ENCODE data around the gene C1QL1.

C1QL1 gene

GRCh38 chr17:44981221-44981968, 13.3 kb upstream of the C1QL1 start:
- DNase-seq (ENCODE audit: low spot score in 2 of 2) (no peak), ATAC-seq (replicated peaks; ENCODE audit: extremely low read depth, poor library complexity, severe bottlenecking) (no peak)
- H3K4me1 Mint-ChIP-seq = no peaks in the 10 kb centered on the region
- H3K27ac Mint-ChIP-seq (ENCODE audit: low read depth) = no peak overlapping the region
- peaks cover 51% of the 10 kb centered on the region for H3K27me3 Mint-ChIP-seq
- H3K9me3 Mint-ChIP-seq = no peaks in the 10 kb centered on the region
- H3K36me3 Mint-ChIP-seq (ENCODE audit: insufficient read depth) = peaks cover 2% of the 10 kb centered on the region
- H3K4me3 Mint-ChIP-seq = no peak overlapping the region

- H3K36me3 Mint-ChIP-seq (ENCODE audit: insufficient read depth) = no peaks in the 10 kb centered on the region
- H3K27ac Mint-ChIP-seq (ENCODE audit: low read depth) = no peak overlapping the region
- no peaks in the 10 kb centered on the region for H3K4me1 Mint-ChIP-seq
- no peak for ATAC-seq (replicated peaks; ENCODE audit: extremely low read depth, poor library complexity, severe bottlenecking)
- no peaks in the 10 kb centered on the region for H3K9me3 Mint-ChIP-seq
- no peak overlapping the region for H3K4me3 Mint-ChIP-seq
- DNase-seq (ENCODE audit: low spot score in 2 of 2) = no peak
- peaks cover 67% of the 10 kb centered on the region for H3K27me3 Mint-ChIP-seq
These were observed 11.4 kb upstream of the C1QL1 start for GRCh38 chr17:44979426-44979995.

DNA sequence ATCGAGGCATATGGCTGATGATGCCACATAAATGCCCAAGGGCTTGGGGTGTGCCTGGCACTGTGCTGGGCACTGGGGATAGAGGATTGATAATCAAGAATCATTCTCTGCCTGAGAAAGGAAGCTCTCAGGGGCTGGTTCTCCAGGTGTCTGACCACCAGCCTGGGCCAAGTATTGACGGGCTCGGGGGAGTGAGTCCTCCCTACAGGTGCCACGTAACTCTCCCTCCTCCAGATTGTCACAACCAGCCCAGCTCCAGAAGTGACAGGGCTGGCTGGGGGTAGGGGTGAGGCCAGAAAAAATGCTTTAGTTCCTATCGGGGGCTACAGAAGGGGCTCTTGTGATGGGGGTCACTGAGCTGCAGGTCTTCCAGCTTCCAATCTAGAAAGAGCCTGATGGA, 10.7 kb upstream of the C1QL1 start:
- ATAC-seq (replicated peaks; ENCODE audit: extremely low read depth, poor library complexity, severe bottlenecking) (no peak), DNase-seq (ENCODE audit: low spot score in 2 of 2) (no peak)
- peaks cover 67% of the 10 kb centered on the region for H3K27me3 Mint-ChIP-seq
- H3K9me3 Mint-ChIP-seq = no peaks in the 10 kb centered on the region
- H3K4me3 Mint-ChIP-seq = no peak overlapping the region
- H3K4me1 Mint-ChIP-seq = no peaks in the 10 kb centered on the region
- no peak overlapping the region for H3K27ac Mint-ChIP-seq (ENCODE audit: low read depth)
- H3K36me3 Mint-ChIP-seq (ENCODE audit: insufficient read depth) = no peaks in the 10 kb centered on the region

- Mint-ChIP-seq H3K27ac (ENCODE audit: low read depth) (no peak overlapping the region), H3K27me3 (peaks cover 67% of the 10 kb centered on the region), H3K9me3 (no peaks in the 10 kb centered on the region), H3K36me3 (ENCODE audit: insufficient read depth) (no peaks in the 10 kb centered on the region), H3K4me1 (no peaks in the 10 kb centered on the region), H3K4me3 (no peak overlapping the region)
- ATAC-seq (replicated peaks; ENCODE audit: extremely low read depth, poor library complexity, severe bottlenecking) (no peak), DNase-seq (ENCODE audit: low spot score in 2 of 2) (no peak)
These were observed 9.9 kb upstream of the C1QL1 start for GRCh38 chr17:44977814-44978550.

DNA sequence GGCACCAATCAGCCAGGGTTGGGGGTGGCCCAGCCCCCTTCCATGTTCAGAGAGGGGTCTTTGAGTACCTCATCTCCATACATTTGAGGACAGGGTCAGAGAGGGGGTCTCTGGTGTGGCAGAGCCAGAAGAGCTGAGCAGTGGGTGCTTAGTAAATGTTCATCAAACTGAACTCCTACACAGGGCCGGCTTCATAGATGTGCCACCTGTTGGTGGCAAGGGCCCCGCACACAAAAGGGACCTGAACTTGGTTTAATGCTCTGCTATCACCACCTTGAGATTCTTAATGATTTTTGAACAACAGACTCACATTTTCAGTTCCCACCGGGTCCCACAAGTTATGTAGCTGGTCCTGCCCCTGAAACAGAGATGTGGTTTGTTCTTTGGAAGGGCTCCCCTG, 9.0 kb upstream of the C1QL1 start:
- H3K9me3 Mint-ChIP-seq = no peaks in the 10 kb centered on the region
- no peaks in the 10 kb centered on the region for H3K4me1 Mint-ChIP-seq
- H3K36me3 Mint-ChIP-seq (ENCODE audit: insufficient read depth) = no peaks in the 10 kb centered on the region
- H3K27ac Mint-ChIP-seq (ENCODE audit: low read depth) = no peak overlapping the region
- peaks cover 67% of the 10 kb centered on the region for H3K27me3 Mint-ChIP-seq
- DNase-seq (ENCODE audit: low spot score in 2 of 2) (no peak), ATAC-seq (replicated peaks; ENCODE audit: extremely low read depth, poor library complexity, severe bottlenecking) (no peak)
- no peak overlapping the region for H3K4me3 Mint-ChIP-seq

DNA sequence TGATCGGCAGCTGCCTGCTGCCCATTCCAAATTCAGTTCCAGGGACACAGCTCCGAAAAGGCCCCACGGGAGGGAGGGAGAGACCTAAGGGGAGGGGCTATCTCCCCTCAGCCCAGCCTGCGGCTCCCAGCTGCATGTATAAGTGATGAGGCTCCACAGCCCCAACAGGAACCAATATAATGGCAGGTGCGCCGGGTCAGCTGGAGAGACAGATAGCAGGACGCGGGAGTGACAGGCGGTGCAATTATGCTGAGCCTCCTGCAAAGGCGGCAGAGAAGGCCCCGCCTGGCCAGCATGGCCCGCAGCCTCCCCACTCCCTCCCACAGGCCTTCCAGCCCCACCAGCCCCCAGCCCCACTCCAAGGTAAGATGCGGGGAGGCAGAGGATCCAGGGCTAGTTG, 8.1 kb upstream of the C1QL1 start:
- Mint-ChIP-seq H3K36me3 (ENCODE audit: insufficient read depth) (no peaks in the 10 kb centered on the region), H3K27ac (ENCODE audit: low read depth) (no peak overlapping the region), H3K27me3 (peaks cover 63% of the 10 kb centered on the region), H3K9me3 (no peaks in the 10 kb centered on the region), H3K4me1 (no peaks in the 10 kb centered on the region), H3K4me3 (no peak overlapping the region)
- DNase-seq (ENCODE audit: low spot score in 2 of 2) (no peak), ATAC-seq (replicated peaks; ENCODE audit: extremely low read depth, poor library complexity, severe bottlenecking) (no peak)

GRCh38 chr17:44972953-44973352, 4.8 kb upstream of the C1QL1 start:
- no peak for ATAC-seq (replicated peaks; ENCODE audit: extremely low read depth, poor library complexity, severe bottlenecking)
- Mint-ChIP-seq H3K4me3 (no peak overlapping the region), H3K27ac (ENCODE audit: low read depth) (no peak overlapping the region), H3K36me3 (ENCODE audit: insufficient read depth) (peaks cover 2% of the 10 kb centered on the region), H3K9me3 (no peaks in the 10 kb centered on the region), H3K27me3 (peaks cover 49% of the 10 kb centered on the region), H3K4me1 (peaks cover 15% of the 10 kb centered on the region)
- no peak for DNase-seq (ENCODE audit: low spot score in 2 of 2)

DNA sequence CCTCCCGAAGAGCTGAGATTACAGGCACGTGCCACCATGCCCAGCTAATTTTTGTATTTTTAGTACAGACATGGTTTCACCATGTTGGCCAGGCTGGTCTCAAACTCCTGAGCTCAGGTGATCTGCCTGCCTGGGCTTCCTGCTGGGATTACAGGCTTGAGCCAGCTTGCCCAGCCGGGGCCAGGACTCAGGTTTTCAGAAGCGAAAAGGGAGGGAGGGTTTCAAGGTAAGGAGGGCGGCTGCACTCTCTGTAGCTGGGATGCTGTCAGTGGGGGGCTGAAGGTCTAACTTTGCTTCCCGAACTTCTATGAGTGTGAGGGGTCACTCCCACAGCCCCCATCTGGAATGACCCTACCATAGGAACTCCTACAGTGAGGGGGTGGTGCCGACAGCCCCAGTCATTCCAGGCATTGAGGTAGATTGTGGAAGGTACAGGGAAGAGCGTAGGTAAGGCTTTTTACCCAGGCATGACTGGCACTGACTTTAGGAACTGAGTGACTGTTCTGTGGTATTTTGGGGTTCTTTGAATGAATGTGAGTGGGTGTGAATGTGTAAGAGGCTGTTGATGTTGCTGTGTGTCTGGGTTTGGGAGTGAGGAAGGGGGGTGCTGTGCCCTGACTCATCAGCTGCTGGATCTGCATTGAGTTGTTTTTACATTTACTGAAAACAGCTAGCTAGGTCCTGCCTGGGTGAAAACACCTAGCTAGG, 3.8 kb upstream of the C1QL1 start:
- Mint-ChIP-seq H3K9me3 (no peaks in the 10 kb centered on the region), H3K4me3 (no peak overlapping the region), H3K27ac (ENCODE audit: low read depth) (no peak overlapping the region), H3K4me1 (peaks cover 18% of the 10 kb centered on the region), H3K27me3 (peaks cover 44% of the 10 kb centered on the region), H3K36me3 (ENCODE audit: insufficient read depth) (peaks cover 2% of the 10 kb centered on the region)
- ATAC-seq (replicated peaks; ENCODE audit: extremely low read depth, poor library complexity, severe bottlenecking) = peak; percentile 34
- DNase-seq (ENCODE audit: low spot score in 2 of 2) = no peak

DNA sequence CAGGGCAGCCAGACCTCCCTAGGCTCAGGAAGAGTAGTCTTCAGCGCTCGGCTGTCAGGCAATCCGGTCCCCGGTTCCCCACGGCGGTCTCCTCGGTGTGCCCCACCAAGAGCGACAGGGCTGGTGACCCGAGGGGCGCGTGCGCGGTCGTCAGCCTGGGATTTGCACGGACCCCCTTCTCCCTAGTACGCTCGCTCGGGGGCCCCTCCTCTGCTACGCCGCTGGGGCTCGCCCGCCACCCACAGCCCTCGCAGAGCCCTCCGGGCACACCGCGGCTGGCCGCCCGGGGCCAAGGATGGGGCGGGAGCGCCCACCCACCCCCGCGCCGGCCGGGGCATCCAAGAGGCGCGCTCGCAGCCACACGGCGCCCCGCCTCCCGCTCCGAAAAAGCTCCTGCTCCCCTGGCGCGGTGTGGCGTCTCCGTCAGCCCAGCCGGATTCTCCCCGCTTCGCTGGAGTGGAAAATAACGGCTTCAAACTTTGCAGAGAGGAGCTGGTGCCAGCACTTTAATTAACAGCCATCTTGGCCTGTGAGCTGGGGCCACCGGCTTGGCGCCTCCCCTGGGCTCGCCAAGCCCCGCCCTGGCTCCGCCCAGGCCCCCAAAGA, 2.1 kb upstream of the C1QL1 start:
- no peak overlapping the region for H3K27ac Mint-ChIP-seq (ENCODE audit: low read depth)
- ATAC-seq (replicated peaks; ENCODE audit: extremely low read depth, poor library complexity, severe bottlenecking) (no peak), DNase-seq (ENCODE audit: low spot score in 2 of 2) (no peak)
- H3K36me3 Mint-ChIP-seq (ENCODE audit: insufficient read depth) = peaks cover 2% of the 10 kb centered on the region
- no peaks in the 10 kb centered on the region for H3K9me3 Mint-ChIP-seq
- peak overlapping the region; percentile 58 for H3K4me3 Mint-ChIP-seq
- H3K4me1 Mint-ChIP-seq = peaks cover 27% of the 10 kb centered on the region
- peaks cover 47% of the 10 kb centered on the region for H3K27me3 Mint-ChIP-seq

DNA sequence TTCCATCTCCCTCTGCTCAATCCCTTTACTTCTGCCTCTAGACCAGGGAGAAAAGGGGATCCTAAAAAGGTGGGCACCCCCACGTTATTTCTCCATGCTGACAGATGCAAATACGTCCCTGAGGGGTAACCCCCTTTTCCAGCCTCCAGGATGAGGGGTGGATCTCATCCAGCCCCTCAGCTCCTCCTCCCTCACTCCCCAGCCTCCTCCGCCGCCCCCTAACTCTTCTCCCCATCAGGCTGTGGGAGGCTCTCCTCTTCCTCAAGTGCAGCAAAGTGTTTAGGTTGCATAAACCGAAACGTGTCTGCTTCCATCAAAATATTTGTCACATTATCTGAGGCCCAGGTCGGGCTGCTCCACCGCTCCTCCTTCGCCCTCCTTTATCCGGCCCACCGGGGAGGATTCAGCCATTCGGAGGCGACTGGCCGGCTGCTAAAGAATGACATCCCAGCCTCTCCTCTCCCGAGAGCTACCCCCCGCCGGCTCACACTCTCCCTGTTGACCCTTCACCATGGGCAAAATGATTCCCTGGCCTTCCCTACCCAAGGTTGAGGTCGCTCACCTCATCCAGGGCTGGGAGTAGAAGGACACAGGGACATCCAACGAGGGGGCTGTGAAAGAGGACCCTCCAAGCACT, 1.2 kb upstream of the C1QL1 start:
- no peak overlapping the region for H3K27ac Mint-ChIP-seq (ENCODE audit: low read depth)
- peaks cover 49% of the 10 kb centered on the region for H3K27me3 Mint-ChIP-seq
- H3K4me3 Mint-ChIP-seq = peak overlapping the region; percentile 58
- H3K9me3 Mint-ChIP-seq = no peaks in the 10 kb centered on the region
- peaks cover 27% of the 10 kb centered on the region for H3K4me1 Mint-ChIP-seq
- peaks cover 2% of the 10 kb centered on the region for H3K36me3 Mint-ChIP-seq (ENCODE audit: insufficient read depth)
- no peak for DNase-seq (ENCODE audit: low spot score in 2 of 2)
- ATAC-seq (replicated peaks; ENCODE audit: extremely low read depth, poor library complexity, severe bottlenecking) = no peak

- Mint-ChIP-seq H3K36me3 (ENCODE audit: insufficient read depth) (peaks cover 2% of the 10 kb centered on the region), H3K27ac (ENCODE audit: low read depth) (no peak overlapping the region), H3K4me1 (peaks cover 27% of the 10 kb centered on the region), H3K4me3 (peak overlapping the region; percentile 58), H3K27me3 (peaks cover 63% of the 10 kb centered on the region), H3K9me3 (no peaks in the 10 kb centered on the region)
- ATAC-seq (replicated peaks; ENCODE audit: extremely low read depth, poor library complexity, severe bottlenecking) (peak; percentile 22), DNase-seq (ENCODE audit: low spot score in 2 of 2) (no peak)
These were observed 237 bp downstream of the C1QL1 start for GRCh38 chr17:44967907-44968224.

Measured in central memory CD8-positive, alpha-beta T cell (primary cell).